GM21825 (cell line): ENCODE results near the gene TBXAS1.
"Not testable (repeated sequence)": the region's sequence is repeated elsewhere in the genome, so short reads cannot be mapped to it uniquely, and the experiment has no call there.

ENCODE experiments used
- ATAC-seq: cut with Tn5 transposase; IDR thresholded peaks from one replicate; pipeline ENCODE4 v1.9.1; 2021; ENCODE audit warnings: mild to moderate bottlenecking, moderate library complexity; ENCODE audit not compliant: unreplicated experiment

TBXAS1 gene

GRCh38 chr7:139913021-139913844 is 84.2 kb downstream of the TBXAS1 start:
- no peak for ATAC-seq

GRCh38 chr7:139913845-139914135 is 84.7 kb downstream of the TBXAS1 start:
- ATAC-seq: no peak

- no peak for ATAC-seq
Measured at GRCh38 chr7:139914306-139915267, 85.5 kb downstream of the TBXAS1 start.

- no peak for ATAC-seq
Measured at GRCh38 chr7:139915268-139915863, 86.3 kb downstream of the TBXAS1 start.

DNA sequence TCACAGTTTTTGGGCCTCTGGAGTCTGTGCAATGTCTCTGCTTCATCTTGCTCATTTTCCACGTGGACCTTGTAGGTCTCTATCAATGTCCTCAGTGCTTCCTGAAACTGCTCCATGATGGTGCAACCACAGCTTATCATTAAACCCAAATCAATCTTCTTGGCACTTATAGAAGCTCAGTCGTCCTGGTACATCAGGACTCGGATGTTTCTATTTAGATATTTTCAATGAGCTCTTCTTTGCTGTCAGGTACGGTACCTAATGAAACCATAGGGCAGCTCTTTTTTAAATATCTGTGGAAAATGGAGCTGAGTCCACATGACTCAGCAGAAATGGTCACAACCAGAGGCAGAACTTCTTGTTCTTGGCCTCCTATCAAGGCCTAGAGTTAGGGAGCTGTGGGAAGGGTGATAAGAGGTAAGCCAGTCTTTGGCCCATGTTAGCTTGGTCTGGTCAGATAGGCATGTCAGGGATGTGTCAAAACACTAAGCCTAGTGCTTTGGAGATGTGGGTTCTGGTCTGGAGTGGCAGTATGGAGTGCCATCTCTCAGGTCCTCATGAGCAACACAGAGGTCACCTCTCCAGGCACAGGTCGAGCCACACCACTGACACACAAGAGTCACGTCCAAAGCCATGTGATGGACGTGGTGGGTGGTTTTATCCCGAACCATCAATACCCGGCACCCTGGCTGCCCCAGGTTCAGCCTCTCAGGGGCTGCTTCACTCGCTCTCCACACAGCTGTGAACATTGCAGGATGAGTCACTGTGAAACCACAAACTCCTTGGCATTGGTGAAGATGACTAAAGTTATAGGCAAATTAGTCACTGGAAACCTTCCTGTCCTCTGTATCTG is 87.0 kb downstream of the TBXAS1 start:
- ATAC-seq: peak; percentile 87

- peak; percentile 78 for ATAC-seq
Measured at GRCh38 chr7:139916717-139917395, 87.8 kb downstream of the TBXAS1 start.

DNA sequence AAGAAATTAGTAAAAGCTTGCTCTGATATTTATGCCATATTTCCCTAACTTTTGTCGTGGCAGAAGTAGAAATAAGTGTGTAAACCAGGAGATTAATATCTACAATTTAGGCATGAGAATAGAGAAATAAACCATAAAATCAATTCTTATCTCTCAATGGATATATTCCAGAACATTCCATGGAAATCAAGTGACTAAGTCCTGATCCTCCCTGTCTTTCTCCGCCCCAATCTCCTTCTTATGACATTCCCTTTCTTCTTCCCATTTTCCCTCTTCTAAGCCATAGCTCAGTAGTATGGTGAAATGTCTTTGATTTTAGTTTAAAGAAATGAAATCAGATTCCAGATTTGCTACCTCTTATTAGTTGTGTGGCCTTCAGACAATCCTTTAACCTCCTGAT is 88.8 kb downstream of the TBXAS1 start:
- ATAC-seq: no peak

DNA sequence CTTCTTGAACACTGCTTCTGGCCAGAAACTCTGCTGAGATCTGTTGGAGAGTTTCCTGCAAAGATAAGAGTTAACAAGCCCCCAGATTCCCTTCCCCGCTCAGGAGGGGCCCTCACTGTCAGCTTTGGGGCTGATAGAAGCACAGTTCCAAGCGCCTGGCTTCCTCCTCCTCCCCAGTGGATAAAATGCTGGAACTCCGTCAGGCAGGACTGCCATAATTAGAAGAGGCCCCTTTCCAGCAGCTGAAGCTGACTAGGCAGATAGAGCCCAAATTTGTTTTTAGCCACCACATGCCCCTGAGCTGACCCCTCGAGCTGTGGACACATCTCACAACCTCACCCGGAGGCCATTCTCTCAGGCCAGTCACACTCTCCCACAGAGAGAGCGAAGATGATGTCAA is 89.4 kb downstream of the TBXAS1 start:
- ATAC-seq: no peak

DNA sequence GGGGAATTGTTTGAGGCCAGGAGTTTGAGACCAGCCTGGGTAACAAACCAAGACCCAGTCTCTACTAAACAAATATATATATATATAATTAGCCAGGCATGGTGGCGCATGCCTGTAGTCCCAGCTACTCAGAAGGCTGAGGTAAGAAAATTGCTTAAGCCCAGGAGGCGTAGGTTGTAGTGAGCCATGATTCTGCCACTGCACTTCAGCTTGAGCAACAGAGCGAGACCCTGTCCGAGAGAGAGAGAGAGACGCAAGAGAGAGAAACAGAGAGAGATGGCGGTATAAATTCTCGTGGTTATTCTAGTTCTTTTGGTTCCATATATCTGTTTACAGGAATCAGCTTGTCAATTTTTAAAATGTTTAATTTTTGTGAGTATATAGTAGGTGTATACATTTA is 94.0 kb downstream of the TBXAS1 start:
- no peak for ATAC-seq

- no peak for ATAC-seq
Measured at GRCh38 chr7:139924461-139924860, 95.4 kb downstream of the TBXAS1 start.

DNA sequence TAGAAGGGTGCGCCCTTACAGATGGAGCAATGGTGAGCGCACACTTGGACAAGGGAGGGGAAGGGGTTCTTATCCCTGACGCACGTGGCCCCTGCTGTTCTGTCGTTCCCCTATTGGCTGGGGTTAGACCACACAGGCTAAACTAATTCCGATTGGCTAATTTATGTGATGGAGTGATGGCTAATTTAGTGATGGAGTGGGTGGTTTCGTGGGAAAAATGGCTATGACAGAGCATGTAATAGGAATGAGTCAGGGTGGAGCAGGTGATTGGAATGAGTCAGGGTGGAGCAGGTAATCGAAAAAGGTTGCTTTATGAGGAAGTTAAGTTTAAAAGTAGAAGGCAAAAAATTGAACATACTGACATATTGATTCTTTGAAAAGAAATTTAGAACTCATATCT is 100.2 kb downstream of the TBXAS1 start:
- ATAC-seq: not testable (repeated sequence)

DNA sequence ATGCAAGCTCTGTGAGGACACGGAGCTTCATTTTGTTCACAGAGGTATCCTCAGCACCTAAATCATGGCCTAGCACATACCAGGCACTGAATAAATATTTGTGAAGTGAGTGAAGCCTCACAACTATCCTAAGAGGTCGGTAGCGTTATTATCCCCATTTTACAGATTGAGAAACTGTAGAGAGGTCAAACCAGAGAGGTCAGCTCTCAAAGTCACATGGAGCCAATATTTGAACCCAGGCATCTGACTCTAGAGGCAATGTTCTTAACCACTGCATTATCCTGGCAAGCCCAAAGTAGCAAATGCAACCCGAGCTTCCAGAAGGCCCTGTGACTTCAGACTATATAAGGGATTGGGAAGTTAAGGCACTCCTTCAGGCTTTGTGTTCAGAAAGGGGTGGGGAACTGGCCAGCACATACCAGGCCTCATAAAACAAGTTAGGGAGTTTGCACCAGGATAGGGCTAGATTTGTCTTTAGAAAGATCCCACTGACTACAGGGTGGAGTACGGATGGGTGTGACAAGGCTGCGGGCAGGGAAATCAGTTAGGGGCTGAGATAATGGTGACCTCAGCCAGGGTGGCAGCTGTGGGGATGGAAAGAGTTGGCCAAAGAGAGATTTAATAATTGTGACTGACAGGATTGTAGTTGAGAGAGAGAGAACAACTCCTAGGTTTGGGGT is 101.4 kb downstream of the TBXAS1 start:
- ATAC-seq: no peak

GRCh38 chr7:139931190-139931934 is 102.3 kb downstream of the TBXAS1 start:
- ATAC-seq: no peak

- ATAC-seq: no peak
Measured at GRCh38 chr7:139932531-139932930, 103.5 kb downstream of the TBXAS1 start.

DNA sequence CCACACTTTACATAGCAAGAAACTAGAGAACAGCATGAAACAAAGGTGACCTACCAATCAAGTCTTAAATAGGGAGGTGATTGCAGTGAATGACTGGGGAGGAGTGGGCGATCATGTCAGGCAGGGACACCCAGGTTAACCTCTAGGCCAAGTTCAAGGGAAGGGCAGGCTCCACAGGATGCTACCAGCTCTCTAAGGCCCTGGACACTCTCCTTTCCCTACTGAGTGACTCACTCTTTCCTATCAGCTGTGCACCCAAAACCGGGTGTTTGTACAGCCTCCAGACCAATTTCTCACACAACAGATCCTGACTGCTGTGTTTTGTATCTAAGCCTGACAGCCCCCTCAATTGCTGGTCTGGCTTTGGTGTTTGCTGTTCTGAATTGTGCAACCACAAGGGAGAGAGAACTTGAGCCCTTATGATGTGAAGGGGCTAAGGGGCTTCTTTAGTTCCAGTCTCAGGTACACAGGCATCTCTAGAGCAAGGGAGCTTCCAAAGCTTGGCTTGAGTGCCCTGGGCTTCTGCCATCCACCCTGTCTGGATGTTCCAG is 107.8 kb downstream of the TBXAS1 start:
- no peak for ATAC-seq

GRCh38 chr7:139937715-139938114 is 108.7 kb downstream of the TBXAS1 start:
- ATAC-seq: no peak

- ATAC-seq: no peak
Measured at GRCh38 chr7:139940866-139941265, 111.8 kb downstream of the TBXAS1 start.

DNA sequence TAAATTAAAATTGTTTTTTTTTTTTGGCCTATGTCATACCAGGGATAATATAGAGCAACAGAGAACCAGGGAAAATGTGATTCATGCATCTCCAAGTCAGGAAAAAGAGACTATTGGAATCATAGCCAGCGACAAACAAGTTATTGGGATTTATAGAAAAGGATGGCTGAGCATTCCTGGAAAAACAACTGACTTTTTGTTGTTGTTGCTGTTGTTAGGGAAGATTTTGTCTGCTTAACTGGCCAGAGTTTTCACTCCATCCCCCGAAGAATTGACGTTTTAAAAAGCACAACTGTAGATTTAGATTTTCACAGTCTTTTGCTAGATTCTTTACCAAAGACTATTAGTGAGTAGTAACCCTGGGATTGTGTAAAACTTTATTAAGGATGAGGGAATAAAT is 112.4 kb downstream of the TBXAS1 start:
- no peak for ATAC-seq

DNA sequence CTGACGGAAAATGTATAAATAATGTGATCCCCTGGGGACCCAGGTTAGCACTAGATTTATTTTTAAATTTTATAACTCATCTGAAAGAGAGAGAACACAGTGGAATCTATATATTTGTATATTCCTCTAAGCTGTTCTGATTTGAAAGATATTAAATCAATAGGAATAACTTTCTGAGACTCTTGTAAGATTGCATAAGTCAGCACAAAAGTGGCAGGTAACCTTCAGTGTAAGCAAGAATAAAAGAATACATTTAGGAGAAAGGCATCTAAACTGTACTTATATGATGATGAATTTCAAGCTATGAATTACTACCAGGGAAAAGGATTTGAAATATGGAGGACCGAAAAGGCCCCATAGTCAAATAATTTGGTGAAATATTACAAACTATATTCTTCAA is 112.8 kb downstream of the TBXAS1 start:
- ATAC-seq: no peak
